GM12878 (cell line): ENCODE measurements around the gene ADGRG2.

ENCODE experiments used
- RAD21 ChIP-seq: IDR thresholded peaks from 2 replicates; pipeline ENCODE4 v1.6.1; 2011; ENCODE audit warnings: mild to moderate bottlenecking, low read depth, low read length, moderate library complexity; ENCODE audit not compliant: insufficient read depth
- TF ChIP-seq, protein P1 (sequence below): IDR thresholded peaks from 2 replicates; pipeline ENCODE4 v1.6.1; 2011; ENCODE audit warnings: mild to moderate bottlenecking, low read depth, low read length, moderate library complexity; ENCODE audit not compliant: insufficient replicate concordance

GRCh38 chrX:19089555-19090040 lies 32.7 kb downstream of the ADGRG2 start:
- TF ChIP-seq, protein P1, sequence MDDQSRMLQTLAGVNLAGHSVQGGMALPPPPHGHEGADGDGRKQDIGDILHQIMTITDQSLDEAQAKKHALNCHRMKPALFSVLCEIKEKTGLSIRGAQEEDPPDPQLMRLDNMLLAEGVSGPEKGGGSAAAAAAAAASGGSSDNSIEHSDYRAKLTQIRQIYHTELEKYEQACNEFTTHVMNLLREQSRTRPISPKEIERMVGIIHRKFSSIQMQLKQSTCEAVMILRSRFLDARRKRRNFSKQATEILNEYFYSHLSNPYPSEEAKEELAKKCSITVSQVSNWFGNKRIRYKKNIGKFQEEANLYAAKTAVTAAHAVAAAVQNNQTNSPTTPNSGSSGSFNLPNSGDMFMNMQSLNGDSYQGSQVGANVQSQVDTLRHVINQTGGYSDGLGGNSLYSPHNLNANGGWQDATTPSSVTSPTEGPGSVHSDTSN: no peak
- TF ChIP-seq RAD21: no peak
